ENCODE results near the gene LEPR.
"Not testable (repeated sequence)": the region's sequence is repeated elsewhere in the genome, so short reads cannot be mapped to it uniquely, and the experiment has no call there.

LEPR gene, protein sequence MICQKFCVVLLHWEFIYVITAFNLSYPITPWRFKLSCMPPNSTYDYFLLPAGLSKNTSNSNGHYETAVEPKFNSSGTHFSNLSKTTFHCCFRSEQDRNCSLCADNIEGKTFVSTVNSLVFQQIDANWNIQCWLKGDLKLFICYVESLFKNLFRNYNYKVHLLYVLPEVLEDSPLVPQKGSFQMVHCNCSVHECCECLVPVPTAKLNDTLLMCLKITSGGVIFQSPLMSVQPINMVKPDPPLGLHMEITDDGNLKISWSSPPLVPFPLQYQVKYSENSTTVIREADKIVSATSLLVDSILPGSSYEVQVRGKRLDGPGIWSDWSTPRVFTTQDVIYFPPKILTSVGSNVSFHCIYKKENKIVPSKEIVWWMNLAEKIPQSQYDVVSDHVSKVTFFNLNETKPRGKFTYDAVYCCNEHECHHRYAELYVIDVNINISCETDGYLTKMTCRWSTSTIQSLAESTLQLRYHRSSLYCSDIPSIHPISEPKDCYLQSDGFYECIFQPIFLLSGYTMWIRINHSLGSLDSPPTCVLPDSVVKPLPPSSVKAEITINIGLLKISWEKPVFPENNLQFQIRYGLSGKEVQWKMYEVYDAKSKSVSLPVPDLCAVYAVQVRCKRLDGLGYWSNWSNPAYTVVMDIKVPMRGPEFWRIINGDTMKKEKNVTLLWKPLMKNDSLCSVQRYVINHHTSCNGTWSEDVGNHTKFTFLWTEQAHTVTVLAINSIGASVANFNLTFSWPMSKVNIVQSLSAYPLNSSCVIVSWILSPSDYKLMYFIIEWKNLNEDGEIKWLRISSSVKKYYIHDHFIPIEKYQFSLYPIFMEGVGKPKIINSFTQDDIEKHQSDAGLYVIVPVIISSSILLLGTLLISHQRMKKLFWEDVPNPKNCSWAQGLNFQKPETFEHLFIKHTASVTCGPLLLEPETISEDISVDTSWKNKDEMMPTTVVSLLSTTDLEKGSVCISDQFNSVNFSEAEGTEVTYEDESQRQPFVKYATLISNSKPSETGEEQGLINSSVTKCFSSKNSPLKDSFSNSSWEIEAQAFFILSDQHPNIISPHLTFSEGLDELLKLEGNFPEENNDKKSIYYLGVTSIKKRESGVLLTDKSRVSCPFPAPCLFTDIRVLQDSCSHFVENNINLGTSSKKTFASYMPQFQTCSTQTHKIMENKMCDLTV

DNA sequence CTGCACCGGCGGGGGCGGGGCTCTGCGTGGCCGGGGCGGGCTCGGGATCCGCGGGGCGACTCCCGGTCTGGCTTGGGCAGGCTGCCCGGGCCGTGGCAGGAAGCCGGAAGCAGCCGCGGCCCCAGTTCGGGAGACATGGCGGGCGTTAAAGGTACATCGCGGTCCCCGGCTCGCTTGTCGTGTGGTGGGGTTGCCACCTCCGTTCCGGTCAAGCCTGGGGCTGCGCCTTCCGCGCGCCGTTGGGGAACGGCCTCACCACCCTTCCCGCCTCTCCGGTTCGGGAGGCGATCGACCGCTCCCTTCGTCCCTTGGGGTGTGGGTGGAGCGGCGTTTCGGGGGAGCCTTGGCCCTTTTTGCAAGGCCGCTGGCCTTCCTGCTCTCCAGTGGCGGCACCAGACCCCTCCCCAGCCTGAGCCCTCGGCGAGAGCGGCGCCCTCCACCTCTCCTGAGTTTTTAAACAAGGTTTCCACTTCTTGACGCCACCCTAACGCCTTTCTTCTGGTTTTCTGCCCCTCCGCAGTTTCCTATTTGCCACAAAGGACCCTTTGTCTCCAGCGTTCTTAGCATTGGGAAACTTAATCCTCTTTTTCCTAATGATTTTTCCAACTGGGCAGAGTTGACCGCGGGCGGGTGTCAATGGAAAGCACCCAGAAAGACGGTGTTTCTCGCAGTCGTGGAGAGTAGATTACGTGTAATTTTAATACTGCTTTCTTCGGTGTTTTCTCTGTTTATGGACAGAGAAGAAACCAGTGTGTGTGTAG, at the start of gene LEPR, which contains the start of gene LEPROT:
Gene LEPR (plus strand): TSS at position 79 of the 761 bp plus-strand sequence. CDS start 144,898 bp downstream, outside the sequence.
Gene LEPROT (plus strand): TSS at position 79 of the 761 bp plus-strand sequence. CDS start 57 bp downstream, at position 136.
- TF ChIP-seq, protein P1, sequence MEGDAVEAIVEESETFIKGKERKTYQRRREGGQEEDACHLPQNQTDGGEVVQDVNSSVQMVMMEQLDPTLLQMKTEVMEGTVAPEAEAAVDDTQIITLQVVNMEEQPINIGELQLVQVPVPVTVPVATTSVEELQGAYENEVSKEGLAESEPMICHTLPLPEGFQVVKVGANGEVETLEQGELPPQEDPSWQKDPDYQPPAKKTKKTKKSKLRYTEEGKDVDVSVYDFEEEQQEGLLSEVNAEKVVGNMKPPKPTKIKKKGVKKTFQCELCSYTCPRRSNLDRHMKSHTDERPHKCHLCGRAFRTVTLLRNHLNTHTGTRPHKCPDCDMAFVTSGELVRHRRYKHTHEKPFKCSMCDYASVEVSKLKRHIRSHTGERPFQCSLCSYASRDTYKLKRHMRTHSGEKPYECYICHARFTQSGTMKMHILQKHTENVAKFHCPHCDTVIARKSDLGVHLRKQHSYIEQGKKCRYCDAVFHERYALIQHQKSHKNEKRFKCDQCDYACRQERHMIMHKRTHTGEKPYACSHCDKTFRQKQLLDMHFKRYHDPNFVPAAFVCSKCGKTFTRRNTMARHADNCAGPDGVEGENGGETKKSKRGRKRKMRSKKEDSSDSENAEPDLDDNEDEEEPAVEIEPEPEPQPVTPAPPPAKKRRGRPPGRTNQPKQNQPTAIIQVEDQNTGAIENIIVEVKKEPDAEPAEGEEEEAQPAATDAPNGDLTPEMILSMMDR (conservative IDR thresholded peaks at IDR 0.05; ENCODE audit: low read depth, low read length), result no peak
- peak within 1 kb of the TSS; percentile 93 for H3K4me3 ChIP-seq (ENCODE audit: low read depth, low read length)
- no peak for DNase-seq (ENCODE audit: low read depth)

DNA sequence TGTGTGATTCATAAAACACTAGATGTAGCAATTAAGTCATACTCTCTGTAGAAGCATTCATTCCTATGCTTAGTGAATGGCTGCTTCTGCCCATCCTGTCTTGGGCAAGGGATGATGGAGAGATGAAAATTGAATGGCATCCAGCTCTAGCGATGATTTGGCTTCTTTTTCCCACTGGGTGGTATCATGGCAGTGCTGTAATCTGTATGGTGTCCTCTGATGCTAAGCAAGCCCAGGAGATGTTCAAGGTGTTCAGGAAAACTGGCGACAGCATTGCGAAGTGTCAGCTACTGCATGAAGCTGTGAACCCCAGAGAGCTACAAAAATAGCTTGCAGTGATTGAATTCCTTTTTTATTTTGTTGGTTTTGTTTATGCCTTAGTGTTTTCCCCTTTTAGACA, 48.9 kb upstream of the LEPR start:
- no peak for DNase-seq (ENCODE audit: low read depth)
- H3K4me3 ChIP-seq (ENCODE audit: low read depth, low read length), result no peak overlapping the region
- TF ChIP-seq, protein P1 (conservative IDR thresholded peaks at IDR 0.05; ENCODE audit: low read depth, low read length), result no peak

DNA sequence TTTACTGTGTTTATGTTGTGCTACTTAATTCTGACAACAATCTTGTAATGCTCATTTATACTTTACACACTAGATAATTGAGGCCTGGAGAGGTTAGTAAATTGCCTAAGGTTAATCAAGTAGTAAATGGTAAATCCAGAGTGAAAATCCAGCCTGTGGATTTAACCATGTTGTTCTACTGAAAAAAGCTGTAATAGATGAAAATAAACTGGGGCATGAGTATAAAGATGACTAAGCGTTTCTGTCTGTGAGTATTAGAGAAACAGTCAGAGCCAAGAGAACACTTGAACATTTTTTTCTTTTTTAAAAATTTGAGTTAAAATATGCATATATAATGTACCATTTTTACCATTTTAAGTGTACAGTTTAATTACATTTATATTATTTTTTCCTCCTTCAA, 47.9 kb upstream of the LEPR start:
- peak; percentile 8 for DNase-seq (ENCODE audit: low read depth)
- TF ChIP-seq, protein P1 (conservative IDR thresholded peaks at IDR 0.05; ENCODE audit: low read depth, low read length), result no peak
- no peak overlapping the region for H3K4me3 ChIP-seq (ENCODE audit: low read depth, low read length)

DNA sequence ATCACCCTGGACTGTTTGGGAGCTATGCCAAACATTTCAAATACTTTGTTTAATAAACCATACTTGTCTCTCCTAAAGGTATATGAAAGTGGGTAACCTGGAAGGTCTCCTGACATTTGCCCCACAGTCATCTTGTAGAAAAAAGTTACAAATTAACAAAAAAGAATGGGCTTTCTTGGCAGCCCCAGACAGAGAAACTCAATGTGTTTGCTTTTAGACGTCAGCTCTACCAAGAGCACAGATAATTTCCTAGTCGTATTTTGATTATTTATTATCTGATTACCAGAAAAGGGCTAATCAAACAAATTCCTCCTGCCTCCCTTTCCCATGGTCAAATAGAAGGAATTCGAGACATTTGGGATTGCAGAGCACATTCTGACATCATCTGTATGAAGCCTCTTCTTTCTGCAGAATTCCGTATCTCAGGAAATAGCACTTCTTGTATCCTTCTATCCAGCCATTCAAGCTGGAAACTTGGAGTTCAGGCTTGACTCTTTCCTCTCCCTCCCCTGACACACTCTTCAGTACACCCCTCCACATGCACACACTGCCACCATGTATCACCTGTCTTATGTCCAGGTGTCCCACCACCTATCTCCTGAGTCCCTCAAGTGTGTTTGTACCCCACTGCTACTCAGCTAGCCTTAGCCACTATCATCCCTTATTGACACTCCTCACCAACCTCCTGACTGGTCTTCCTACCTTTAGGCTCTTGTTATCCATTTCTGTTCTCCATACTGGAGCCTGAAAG, 42.8 kb upstream of the LEPR start:
- DNase-seq (ENCODE audit: low read depth), result no peak
- H3K4me3 ChIP-seq (ENCODE audit: low read depth, low read length), result no peak overlapping the region
- TF ChIP-seq, protein P1 (conservative IDR thresholded peaks at IDR 0.05; ENCODE audit: low read depth, low read length), result no peak

DNA sequence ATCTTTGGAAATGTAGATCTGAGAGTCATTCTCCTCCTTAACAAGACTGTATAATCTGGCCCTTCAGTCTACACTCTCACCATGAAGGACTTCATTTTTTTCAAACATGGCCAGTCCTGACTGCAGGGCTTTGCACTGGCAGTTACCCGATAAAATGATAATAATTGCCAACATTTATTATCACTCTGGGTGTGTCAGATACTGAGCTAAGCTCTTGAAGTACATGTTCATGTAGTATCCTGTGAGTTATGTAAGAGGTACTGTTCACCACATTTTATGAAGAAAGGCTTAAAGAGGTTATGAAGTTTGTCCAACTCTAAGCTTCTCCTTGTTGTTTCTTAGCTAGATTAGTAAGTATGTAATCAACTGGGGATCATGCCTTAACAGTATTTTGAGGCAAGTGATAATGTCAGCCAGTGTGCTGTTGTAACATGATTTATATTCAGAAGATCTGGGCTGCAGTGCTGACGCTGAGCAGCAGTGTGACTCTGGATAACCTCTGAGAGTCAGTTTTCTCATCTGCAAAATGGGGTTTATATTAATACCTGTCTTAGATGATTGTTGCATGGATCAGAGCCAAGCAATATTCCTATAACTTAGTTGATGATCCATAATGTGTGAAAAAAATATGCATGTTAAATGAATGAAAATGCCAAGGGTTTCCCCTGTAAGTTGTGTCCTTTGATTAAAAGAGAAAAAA, 42.1 kb upstream of the LEPR start:
- TF ChIP-seq, protein P1 (conservative IDR thresholded peaks at IDR 0.05; ENCODE audit: low read depth, low read length), result no peak
- DNase-seq (ENCODE audit: low read depth), result no peak
- H3K4me3 ChIP-seq (ENCODE audit: low read depth, low read length), result no peak overlapping the region

DNA sequence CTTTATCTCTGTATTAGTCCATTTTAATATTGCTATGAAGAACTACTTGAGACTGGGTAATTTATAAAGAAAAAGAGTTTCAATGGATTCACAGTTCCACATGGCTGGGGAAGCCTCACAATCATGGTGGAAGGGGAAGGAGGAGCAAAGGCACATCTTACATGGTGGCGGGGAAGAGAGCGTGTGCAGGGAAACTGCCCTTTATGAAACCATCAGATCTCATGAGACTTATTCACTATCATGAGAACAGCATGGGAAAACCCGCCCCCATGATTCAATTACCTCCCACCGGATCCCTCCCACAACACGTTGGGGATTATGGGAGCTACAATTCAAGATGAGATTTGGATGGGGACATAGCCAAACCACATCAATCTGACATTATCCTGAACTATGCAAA, 36.0 kb upstream of the LEPR start:
- not testable (repeated sequence) for H3K4me3 ChIP-seq (ENCODE audit: low read depth, low read length); DNase-seq (ENCODE audit: low read depth)

All from choroid plexus epithelial cell (primary cell).